ENCODE data around the gene ESF1.

ESF1 gene, protein sequence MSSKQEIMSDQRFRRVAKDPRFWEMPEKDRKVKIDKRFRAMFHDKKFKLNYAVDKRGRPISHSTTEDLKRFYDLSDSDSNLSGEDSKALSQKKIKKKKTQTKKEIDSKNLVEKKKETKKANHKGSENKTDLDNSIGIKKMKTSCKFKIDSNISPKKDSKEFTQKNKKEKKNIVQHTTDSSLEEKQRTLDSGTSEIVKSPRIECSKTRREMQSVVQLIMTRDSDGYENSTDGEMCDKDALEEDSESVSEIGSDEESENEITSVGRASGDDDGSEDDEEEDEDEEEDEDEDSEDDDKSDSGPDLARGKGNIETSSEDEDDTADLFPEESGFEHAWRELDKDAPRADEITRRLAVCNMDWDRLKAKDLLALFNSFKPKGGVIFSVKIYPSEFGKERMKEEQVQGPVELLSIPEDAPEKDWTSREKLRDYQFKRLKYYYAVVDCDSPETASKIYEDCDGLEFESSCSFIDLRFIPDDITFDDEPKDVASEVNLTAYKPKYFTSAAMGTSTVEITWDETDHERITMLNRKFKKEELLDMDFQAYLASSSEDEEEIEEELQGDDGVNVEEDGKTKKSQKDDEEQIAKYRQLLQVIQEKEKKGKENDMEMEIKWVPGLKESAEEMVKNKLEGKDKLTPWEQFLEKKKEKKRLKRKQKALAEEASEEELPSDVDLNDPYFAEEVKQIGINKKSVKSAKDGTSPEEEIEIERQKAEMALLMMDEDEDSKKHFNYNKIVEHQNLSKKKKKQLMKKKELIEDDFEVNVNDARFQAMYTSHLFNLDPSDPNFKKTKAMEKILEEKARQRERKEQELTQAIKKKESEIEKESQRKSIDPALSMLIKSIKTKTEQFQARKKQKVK

DNA sequence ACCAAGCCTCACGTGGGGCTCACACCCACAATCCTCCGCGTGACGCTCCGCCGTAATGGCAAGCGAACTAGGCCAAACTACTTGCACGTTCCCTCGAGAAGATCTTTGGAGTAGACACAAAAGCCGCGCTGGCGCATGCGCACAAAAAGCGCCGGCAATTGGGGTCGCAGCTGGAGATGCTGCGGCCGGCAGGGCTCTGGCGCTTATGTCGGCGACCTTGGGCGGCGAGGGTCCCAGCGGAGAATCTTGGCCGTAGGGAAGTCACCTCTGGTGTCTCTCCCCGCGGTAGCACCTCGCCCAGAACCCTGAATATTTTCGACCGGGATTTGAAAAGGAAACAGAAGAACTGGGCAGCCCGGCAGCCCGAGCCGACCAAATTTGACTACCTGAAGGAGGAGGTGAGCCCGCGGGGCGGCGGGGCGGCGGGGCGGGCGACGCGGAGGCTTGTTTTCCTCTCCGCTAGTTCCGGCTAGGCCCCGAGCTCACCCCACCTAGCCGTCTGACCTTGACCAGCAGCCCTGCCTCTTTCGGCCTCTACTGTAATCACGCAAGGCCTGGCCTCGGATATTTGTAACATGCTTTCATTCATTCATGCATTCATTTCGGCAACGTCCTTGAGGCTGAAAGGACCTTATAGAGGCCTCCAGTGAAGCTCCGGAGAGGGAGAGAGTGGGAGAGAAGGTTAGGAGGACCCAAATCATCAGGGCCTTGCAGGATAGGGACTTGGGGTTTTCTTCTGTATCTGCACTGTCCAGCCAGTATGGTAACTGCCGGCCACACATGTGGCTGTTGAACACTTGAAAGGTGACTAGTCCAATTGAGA is at the start of gene ESF1, which contains the start of gene NDUFAF5:
Gene ESF1 (minus strand): TSS at position 27 of the 823 bp plus-strand sequence. CDS start 1,779 bp downstream, outside the sequence.
Gene NDUFAF5 (plus strand): TSS at position 136 of the 823 bp plus-strand sequence. CDS start 41 bp downstream, at position 177.
- peak; percentile 84 for DNase-seq (ENCODE audit: low read depth)

DNA sequence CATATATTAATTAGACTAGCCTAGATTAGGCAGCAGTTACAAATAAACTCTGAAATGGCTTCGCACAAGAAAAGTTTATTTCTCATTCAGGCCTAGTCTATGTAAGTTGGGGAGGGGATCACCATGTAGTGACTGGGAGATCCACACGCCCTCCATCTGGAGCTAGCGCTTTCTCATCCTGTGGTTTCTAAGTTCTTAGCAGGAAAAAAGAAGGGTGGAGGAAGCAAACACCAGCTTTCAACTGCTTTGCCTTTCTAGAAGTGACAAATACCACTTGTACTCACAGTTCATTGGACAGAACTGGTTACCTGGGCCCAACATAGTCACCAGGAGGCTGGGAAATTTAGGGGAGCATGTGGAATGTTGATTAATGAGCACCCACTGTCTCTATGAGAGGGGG is 46.8 kb upstream of the ESF1 start:
- DNase-seq (ENCODE audit: low read depth), result no peak

DNA sequence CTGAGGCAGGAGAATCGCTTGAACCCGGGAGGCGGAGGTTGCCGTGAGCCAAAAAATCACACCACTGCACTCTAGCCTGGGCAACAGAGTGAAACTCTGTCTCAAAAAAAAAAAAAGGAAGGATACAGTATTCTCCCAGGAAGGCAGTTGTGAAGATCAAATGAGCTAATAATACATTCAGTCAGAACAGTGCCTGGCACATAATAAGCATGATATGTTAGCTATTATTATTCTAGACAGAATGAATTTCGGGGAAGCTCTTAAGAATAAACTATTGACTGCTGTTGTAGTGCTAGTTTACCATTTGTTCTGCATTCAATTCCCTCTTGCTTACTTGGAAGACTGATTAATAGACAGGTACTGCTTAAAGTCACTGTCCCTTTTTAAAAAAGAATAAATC is 40.7 kb upstream of the ESF1 start:
- no peak for DNase-seq (ENCODE audit: low read depth)

DNA sequence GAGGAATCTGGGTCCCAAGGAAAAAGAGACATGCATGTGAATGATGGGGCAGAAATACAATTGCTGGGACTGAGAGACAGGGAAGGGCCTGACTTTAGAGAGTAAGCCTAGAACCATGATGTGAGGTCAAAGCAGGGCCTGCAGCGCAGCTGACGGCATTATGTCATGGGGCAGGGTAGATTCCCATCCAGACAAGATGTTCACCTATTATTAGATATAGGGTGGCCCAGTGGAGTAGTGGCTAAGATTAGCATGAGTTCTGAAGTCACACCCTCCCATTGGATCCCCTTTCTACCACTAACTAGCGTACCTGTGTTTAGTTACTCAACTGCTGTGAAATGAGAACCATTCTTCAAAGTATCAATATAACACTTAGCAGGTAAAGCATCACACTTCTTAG is 39.7 kb upstream of the ESF1 start:
- no peak for DNase-seq (ENCODE audit: low read depth)

DNA sequence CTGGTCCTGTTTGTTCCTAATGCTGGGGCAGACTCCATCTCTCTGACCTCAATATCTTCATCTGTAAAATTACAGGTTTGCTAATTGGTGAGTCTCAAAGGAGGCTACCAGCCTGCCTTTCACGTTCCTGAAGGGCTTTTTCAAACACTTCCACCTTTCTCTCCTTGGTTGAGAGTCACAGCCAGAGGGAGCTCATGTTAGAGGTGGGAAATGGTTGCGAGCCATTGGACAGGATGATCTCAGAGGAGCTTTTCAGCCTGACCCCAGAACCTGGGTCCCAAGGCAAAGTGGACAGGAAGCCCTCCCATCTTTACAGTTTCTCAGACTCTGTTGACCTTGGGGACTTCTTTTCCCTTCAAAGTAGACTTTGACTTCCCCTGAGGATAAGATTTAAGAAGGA is 37.7 kb upstream of the ESF1 start:
- no peak for DNase-seq (ENCODE audit: low read depth)

DNA sequence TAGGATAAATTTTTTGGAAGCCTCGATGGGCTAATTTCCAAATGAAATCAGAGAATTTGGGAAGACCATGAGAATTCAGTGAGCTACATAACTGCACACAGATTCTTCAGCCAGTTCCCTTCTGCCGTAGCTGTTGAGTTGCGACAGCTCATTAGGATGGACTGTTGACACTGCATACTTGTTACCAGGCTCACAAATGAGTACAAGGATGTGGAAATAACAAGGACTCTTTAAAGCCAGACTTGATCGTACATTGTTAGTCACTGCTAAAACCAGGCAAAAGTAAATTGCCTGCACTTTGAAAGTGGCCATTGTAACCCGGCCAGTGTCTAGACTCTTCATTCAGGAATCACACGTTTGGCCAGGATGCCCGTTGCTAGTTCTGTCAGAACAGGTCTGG is 37.2 kb upstream of the ESF1 start:
- DNase-seq (ENCODE audit: low read depth), result no peak

DNA sequence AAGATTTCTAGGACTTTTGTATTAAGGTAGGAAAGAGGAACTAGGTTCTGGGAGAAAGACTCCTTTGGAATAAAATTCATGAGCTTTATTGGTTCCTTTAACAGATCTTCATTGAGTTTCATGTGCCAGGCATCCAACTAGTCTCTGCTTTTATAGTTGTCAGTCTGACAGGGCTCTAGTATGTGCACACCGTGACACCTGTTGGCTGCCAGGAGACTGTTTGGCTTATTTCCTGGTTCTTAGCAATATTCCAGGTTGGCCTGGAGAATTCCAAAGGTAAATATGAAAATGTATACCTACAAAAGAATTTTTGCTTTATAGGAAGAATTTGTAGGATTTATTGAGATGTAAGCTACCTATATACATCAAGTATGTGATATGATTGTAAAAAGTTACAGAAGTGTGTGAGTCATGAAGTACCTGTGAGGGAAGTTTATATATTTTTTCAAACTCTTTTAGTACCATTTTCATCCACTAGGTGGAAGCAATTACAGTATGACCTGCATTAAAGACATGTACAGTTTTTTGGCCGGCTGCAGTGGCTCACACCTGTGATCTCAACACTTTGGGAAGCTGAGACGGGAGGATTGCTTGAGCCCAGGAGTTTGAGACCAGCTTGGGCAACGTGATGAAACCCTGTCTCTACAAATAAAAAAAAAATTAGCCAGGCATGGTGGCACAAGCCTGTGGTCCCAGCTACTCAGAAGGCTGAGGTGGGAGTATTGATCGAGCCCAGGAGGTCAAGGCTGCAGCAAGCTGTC is 35.3 kb upstream of the ESF1 start:
- DNase-seq (ENCODE audit: low read depth), result no peak

DNA sequence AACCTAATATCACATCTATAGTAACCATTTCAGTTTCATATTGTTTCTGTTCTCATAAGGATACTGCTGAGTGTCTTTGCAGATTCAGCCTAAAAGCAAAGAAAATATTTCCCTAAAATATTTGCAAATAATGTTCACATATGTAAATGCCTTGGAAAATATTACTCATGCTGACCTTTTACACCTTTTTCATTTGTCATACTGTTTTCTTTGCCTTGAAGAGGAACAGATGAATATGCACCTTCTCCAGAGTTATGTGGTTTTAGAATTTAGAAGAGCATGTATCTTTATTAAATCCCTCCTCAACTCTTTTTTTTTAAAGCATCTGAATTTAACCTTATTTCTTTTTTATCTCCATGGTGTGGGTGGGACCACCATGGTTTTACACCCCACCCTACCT is 32.6 kb upstream of the ESF1 start:
- no peak for DNase-seq (ENCODE audit: low read depth)

DNA sequence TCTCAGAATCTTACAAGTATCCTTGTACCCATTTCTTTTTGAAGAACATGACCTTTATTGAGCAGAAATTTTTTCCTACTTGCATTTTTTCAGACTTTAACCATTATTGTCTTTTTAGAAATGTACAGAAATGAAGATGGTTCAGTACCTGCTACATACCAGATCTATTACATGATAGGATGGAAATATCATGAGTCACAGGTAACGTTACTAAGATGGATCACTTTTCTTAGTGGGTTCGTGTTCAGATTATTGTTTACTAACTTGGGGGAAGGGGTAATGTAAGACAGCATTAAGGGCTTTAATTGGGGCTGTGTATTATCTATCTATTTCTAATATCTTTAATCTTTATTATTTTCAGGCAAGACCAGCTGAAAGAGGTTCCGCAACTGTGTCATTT is 32.0 kb upstream of the ESF1 start:
- DNase-seq (ENCODE audit: low read depth), result no peak

DNA sequence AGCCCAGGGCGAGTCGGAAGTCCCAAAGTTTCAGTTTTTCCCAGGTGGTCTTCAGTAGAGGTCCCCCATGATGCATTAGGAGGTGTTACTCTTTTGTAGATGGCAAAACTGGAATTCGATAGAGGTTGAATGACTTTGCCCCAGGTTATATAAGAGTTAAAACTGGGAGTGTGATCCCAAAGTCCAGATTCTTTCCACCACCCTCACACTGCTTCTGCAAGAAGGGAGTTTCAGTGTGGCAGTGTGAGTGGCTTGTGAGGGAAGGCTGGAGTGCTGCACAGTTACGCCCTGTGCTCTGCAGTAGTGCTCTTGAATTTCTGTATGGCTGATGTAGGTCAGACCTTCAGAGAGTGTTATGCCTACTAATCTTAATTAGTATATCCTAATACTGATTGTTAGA is 30.0 kb upstream of the ESF1 start:
- DNase-seq (ENCODE audit: low read depth), result no peak

DNA sequence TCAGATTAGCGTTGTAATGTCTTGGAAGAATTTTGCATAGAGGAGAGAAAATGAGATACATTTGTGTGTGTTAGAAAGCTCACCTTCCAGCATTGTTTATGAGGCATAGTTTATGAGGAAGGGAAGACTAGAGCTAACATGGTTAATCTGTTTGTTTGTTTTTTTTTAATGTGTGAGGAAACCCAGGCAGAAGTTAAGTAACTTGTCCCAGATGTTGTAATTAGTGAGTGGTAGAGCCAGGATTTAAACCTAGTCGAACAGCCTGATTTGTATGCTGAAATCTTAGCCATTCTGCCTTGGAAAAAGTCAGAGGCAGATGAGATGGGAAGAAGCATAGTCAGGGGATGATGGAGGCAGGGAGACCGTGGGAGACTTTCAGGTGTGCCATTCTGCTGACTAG is 29.2 kb upstream of the ESF1 start:
- no peak for DNase-seq (ENCODE audit: low read depth)

DNA sequence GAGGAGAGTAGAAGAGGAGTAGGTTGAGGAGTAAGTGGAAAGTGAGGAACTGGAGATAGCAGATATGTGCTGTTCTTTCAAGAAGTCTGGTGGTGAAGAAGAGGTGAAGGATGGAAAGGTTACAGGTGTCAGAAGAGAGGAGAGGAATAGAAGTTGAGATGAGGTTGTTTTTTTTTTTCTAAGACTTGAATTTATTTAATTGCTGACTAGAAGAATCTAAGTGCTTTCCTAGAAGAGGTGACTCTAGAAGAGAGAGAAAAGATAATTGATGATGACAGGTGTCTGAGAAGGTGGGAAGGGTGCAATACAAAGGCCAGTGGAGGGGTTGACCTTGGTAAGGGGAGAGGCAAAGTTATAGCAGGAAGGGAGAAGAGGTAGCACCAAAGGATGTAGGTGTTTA is 25.7 kb upstream of the ESF1 start:
- no peak for DNase-seq (ENCODE audit: low read depth)

DNA sequence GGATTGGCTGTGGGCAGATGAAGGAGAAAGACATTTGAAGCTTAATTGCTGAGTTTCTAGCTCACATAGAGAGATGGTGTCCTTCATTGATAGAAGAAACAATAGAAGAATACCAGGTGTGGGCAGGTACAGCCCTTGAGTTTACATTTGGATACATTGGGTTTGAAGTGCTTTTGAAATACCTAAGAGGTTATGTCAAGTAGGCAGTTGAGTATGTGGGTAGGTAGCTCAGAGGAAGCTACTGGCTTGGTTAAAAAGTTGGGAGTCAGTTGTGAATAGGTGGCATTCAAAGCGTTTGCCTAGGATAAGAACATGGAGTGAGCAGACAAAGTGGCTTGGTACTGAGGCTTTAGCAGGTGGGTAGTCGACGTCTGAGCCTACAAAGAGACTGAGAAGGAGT is 25.1 kb upstream of the ESF1 start:
- DNase-seq (ENCODE audit: low read depth), result no peak

DNA sequence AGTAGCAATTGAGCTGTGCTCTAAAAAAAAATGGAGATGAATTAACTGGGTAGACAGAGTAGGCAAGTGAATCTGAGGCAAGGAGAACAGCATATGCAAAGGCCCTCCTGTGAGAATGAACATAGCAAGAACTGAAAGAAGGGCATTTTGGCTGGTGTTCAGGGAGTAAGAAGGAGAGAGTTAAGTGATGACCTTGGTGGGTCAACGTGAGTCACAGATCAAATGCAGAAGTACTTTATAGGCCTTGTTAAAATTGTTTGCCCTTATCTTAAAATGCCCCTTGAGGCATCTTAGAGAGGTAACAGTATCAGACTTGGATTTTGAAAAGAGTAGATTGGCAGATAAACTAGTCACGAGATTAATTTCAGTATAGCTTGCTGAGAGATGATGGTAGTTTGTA is 24.7 kb upstream of the ESF1 start:
- no peak for DNase-seq (ENCODE audit: low read depth)

DNA sequence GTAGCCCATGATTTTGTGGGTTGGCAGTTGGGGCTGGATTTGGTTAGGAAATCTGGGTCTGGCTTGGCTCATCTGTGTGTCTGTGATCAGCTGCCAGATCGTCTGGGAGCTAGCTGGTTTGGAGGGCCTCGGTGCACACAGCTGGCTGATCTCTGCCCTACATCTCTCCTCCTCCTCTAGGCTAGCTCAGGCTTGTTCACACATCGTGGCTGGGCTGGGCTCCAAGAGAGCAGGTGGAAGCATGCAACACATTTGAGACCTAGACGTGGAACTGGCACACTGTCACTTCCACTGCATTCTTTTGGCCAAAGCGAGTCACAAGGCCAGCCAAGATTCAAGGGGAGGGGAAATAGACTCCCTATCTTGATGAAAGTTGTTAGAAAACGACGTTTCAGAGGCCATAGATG is 16.0 kb upstream of the ESF1 start:
- no peak for DNase-seq (ENCODE audit: low read depth)

DNA sequence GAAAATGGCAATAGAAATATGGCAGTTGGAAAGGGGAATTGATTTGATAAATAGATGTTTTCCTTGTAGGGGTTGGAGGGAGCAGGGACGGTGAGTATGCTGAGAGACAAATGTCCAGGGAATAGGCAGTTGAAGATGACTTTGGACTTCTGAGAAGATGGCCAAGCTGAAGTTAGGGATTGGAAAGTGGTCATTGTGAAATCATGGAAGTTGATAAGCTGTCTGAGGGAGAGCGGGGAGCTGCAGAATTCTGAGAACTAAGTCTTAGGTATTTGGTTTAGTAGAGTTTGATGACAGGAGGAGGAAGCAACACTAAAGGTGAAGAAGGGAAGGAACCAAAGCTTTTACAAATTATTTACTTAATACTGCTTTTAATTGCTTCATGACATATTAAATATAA is 15.3 kb upstream of the ESF1 start:
- DNase-seq (ENCODE audit: low read depth), result no peak

DNA sequence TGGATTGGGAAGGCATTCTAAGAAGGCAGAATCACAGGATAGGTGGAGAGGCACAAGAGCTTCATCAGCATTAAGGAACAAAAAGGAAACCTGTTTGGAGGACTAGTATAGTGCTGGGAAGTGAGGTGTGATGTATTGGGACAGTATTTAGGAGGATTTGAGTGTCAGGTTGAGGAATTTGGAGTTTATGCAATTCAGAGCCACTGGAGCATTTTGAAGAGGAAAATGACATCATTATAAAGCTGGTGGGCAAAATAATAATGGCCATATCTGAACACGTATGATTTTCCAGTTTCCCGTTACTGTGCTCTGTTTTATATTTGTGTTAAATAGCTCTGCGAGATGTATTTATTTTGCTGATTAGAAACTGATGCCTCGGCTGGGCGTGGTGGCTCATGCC is 14.3 kb upstream of the ESF1 start:
- no peak for DNase-seq (ENCODE audit: low read depth)

DNA sequence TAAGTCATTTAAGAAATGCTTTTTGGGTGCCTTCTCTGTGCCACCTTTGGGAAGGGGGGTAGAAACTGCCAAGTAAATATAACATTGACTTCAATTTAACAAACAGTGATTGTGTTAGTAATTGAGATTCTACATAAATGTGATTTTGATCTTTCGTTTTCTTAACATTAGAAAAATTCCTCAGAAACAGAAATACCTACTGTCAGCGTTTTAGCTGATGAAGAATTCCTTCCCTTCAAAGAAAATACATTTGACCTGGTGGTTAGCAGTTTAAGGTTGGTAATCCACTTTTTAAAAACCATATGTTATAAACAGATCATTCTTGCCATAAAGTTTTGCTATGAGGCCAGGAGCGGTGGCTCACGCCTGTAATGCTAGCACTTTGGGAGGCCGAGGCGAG is 9.9 kb upstream of the ESF1 start:
- no peak for DNase-seq (ENCODE audit: low read depth)

DNA sequence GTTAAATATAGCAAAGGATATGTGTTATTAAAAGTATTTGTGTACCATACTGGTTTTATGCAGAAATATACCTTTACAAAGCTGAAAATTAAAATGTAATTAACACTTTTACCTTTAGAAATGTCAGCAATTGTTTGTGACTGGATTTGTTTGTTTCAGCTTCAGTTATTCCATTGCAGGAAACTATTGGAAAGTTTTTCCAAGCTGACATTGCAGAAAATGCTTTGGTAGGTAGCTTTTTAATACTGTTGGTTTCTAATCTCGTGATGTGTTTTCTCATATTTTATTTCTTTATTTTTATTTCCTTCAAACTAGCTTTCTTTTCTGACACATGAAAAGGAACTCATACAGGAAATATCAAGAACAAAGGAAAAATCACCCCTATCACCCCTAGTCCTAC is 8.3 kb upstream of the ESF1 start:
- DNase-seq (ENCODE audit: low read depth), result no peak

DNA sequence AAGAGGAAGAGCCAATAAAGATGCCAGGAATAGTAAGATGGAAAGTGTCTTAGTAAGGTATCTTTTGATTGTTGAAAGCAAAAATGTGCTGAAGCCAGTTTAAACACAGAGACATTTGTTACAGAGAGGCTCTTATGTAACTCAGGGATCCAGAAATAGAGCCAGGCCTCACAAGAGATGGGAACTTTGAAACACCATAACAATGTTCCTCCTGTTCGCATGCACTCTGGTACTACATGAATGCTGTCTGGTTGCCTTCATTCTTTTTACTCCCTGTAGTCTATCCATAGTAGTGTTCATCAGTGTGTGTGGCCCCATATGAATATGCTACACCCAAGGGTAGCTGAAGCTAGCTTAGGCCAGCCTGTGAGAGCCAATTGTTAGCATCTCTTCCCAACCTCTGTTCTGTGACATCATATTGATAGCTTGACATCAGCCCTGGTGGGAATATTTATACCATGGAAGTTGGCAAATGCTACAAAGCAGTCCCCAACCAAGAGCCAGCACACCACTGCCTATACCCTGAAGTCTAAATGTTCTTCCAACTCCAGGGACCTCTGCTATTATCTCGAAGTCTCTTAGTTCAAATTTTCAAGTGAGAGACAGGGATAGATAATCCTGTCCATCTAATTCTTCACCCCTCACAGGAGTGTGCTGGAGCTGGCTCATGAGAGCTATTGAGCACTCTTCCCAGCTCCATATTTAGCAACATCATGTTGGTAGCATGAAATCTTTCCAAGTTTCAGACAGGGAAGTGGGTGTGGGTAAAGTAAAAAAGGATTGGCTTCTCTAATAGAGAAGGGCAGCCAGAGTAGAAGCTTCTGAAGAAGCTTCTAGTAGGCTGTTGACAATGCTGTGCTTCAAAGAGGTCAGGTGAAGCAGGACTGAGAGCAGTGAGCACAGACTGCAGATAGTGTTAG is 7.1 kb upstream of the ESF1 start:
- DNase-seq (ENCODE audit: low read depth), result no peak

DNA sequence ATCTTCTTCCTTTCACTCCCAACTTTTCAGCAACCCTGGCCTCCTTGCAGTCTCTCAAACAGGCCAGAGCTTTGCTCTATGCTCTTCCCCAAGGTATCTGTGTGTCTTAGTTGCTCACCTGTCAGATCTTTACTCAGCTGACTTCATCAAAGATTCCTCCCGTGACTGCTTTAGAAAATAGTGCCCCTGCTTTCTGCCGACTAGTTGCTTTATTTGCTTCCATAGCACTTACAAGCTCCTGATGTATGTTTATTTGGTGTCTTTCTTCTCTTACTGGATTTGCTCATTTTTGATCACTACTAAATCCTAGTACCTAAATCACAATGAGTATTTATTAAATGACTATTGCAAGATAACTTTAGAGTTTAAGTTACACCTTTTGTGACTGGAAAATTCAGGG is 6.0 kb upstream of the ESF1 start:
- no peak for DNase-seq (ENCODE audit: low read depth)
